Astrocyte (in vitro differentiated cells and primary cell): ENCODE data around the gene DCLK1.

Source experiments
- CTCF ChIP-seq: IDR thresholded peaks from 2 replicates; pipeline ENCODE4 v1.5.1; 2011; ENCODE audit warnings: low read depth, mild to moderate bottlenecking, inconsistent platforms, low read length, moderate library complexity; ENCODE audit not compliant: insufficient read depth
- EZH2 ChIP-seq: IDR thresholded peaks from 2 replicates; pipeline ENCODE4 v1.6.1; 2012; ENCODE audit warnings: mild to moderate bottlenecking, low read length, inconsistent platforms; ENCODE audit not compliant: insufficient read depth

GRCh38 chr13:35824395-35824794 is 306.8 kb downstream of the DCLK1 start:
- no peak for TF ChIP-seq CTCF
- TF ChIP-seq EZH2, result no peak
